Astrocyte of the spinal cord (primary cell): ENCODE measurements around the gene CDKL5.
A peak's percentile ranks its signal among the peaks of the same experiment; 100 is the strongest.
"Not testable (repeated sequence)": the region's sequence is repeated elsewhere in the genome, so short reads cannot be mapped to it uniquely, and the experiment has no call there.

Experiments
- DNase-seq: peaks from one replicate; pipeline ENCODE4 v3.0.0; 2011; ENCODE audit warnings: low read depth, low spot score
- H3K4me3 ChIP-seq: 2 replicates; pipeline ENCODE4 v1.5.1; 2011; ENCODE audit warnings: low read depth, mild to moderate bottlenecking, low read length, moderate library complexity
- in situ Hi-C: cut with HindIII; loops from 2 replicates; pipeline ENCODE4 v1.10.0; 2017; ENCODE audit warnings: low sequenced_read_pairs
- TF ChIP-seq, protein P1 (sequence below): IDR thresholded peaks from 2 replicates; pipeline ENCODE4 v1.5.1; 2012; ENCODE audit warnings: low read depth, mild to moderate bottlenecking, low read length, inconsistent platforms

The CDKL5 gene

DNA sequence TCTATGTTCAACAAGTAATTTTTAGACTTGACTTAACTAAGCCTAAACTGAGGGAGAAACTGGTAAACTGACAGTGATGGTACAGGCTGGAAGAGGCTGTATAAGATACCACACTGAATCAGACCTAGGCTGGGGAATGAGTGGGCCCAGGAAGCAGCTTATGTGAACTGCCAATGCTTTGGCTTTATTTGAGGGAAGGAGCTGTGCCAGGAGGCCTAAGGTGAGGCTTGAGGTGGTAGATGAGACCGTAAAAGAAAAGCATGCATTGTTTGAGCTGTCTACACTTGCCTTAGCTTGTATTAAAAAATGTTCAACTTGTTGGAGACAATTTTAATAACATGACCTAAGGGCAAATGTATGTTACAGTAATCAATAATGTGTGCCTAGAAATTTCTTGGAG is 150.3 kb downstream of the CDKL5 start:
- TF ChIP-seq, protein P1, sequence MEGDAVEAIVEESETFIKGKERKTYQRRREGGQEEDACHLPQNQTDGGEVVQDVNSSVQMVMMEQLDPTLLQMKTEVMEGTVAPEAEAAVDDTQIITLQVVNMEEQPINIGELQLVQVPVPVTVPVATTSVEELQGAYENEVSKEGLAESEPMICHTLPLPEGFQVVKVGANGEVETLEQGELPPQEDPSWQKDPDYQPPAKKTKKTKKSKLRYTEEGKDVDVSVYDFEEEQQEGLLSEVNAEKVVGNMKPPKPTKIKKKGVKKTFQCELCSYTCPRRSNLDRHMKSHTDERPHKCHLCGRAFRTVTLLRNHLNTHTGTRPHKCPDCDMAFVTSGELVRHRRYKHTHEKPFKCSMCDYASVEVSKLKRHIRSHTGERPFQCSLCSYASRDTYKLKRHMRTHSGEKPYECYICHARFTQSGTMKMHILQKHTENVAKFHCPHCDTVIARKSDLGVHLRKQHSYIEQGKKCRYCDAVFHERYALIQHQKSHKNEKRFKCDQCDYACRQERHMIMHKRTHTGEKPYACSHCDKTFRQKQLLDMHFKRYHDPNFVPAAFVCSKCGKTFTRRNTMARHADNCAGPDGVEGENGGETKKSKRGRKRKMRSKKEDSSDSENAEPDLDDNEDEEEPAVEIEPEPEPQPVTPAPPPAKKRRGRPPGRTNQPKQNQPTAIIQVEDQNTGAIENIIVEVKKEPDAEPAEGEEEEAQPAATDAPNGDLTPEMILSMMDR = no peak
- in situ Hi-C loops = no loop called here

DNA sequence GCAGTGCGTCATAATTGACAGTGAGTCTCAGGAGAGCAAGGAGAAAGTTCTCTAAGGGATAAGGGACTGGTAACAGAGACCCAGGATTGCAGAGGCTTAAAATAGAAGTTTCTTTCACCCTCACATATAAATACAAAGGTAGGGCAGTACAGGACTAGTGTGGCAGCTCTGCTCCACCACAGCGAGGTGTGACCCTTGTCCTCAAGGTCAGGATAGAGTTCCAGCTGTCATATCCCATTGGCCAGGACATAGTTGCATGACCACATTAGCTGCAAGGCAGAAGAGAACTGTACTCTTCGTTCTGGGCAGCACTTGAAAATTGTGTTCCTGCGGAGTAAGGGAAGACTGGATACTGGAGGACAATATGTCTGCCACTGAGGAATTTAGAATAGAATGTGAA is 152.0 kb downstream of the CDKL5 start:
- H3K4me3 ChIP-seq = no peak overlapping the region
- TF ChIP-seq, protein P1 = no peak
- in situ Hi-C loops = no loop called here
- no peak for DNase-seq

More for the DNA sequence above, 150.3 kb downstream of the CDKL5 start:
- no peak for DNase-seq
- H3K4me3 ChIP-seq = no peak overlapping the region

DNA sequence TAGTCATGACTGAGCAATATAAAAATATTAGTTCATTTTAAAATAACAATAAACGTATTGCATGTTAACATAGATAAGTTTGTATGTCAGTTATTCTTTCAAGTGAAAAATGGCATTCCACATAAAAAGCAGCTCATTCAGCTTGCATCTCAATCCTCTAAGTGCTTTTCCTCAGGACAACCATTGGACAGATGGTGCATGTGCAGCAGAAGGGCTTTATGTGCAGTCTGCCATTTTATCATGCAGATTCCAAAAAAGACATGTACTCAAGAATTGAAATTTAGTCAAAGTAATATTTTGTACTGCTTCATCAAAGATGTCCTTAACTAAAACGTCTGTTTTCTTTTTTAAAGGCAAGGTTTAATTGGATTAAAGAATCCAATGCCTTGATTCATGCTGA is 153.1 kb downstream of the CDKL5 start:
- H3K4me3 ChIP-seq = no peak overlapping the region
- no peak for DNase-seq
- in situ Hi-C loops = no loop called here
- TF ChIP-seq, protein P1 = no peak

DNA sequence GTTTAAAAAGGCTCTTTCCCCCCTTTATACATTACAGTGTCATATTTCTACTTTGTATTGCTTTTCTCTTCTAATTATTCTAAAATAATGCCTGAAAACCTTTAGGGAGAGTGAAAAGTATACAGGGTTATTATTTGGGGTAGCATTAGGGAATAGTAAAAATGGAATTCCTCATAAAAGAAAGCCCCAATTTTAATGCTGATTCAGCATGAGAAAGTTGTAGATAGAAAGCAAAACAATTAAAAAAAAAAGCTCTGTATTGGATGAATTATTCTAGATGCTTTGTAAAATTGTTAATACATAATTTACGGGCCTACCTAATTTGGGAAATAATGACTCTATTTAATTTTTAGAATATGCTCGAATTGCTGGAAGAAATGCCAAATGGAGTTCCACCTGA is 154.1 kb downstream of the CDKL5 start:
- H3K4me3 ChIP-seq = no peak overlapping the region
- in situ Hi-C loops = no loop called here
- TF ChIP-seq, protein P1 = no peak
- DNase-seq = no peak

DNA sequence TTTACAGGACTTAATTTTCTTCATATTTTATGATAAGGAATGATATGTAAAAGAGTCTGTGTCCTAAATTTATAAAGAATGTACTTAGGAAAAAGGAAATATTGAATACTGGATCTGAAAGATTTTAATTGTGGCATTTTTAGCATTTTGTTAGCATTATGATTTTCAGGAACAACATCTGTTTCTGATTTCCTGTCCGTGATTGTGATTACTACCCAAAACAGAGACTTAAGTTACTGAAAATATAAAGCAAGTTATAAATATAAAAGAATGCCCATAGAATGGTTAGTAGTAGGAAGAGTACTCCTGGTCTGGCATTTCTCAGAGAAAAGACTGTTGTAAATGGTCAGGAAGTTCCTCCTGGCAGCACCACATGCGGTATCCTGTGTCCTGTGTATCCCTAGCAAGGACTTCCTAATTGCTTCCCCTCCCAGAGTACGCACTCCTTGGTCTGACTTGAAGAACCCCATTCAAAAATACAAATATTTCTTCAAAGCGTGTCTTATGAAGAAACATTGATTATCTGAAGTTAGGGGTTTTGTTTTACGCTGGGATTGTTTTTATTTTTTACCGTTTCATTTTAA is 157.6 kb downstream of the CDKL5 start:
- TF ChIP-seq, protein P1 = no peak
- no peak overlapping the region for H3K4me3 ChIP-seq
- in situ Hi-C loops = no loop called here
- DNase-seq = peak; percentile 5

DNA sequence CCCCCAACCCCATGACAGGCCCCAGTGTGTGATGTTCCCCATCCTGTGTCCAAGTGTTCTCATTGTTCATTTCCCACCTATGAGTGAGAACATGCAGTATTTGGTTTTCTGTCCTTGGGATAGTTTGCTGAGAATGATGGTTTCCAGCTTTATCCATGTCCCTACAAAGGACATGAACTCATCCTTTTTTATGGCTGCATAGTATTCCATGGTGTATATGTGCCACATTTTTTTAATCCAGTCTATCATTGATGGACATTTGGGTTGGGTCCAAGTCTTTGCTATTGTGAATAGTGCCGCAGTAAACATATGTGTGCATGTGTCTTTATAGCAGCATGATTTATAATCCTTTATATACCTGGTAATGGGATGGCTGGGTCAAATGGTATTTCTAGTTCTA is 163.9 kb downstream of the CDKL5 start:
- H3K4me3 ChIP-seq, DNase-seq, in situ Hi-C loops: not testable (repeated sequence)

DNA sequence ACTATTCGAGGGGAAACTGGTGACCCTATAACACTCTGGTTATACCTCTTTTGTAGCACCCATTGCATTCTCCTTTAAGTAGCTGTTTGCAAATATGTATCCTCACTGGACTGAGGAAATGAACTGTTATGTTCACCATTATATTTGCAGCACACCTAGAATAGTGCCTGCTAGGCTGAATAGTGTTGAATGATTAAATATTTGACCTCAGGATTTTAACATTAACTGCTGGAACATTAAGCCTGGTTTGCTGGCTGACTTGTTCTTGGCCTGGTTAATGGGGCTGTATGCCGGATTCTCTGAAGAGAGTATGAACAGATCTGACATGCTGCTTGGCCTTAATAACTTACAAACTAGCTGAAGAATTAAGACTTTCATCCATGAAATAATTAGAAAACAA is 166.4 kb downstream of the CDKL5 start:
- in situ Hi-C loops = no loop called here
- no peak for DNase-seq
- TF ChIP-seq, protein P1 = no peak
- no peak overlapping the region for H3K4me3 ChIP-seq
